Mucosa of descending colon (tissue), 3 donors: ENCODE results near the gene TICRR. TPM values are rescaled to one million over a fixed set of nuclear protein-coding genes. Genes with fewer than 3 reads are reported as not detected.

ENCODE experiments used
- ATAC-seq: fragments of 200-7000 bp; cut with Tn5 transposase; one replicate; pipeline ENCODE4 v1.9.1; 2020; ENCODE audit warnings: mild to moderate bottlenecking, moderate library complexity
- DNase-seq, 3 donors: peaks; one replicate each; pipeline ENCODE4 v3.0.0-alpha.2; 2020
- H3K36me3 ChIP-seq: fragments of 200-600 bp; one replicate; pipeline ENCODE4 v1.8.0; 2021; ENCODE audit warnings: low read depth, mild to moderate bottlenecking
- H3K4me1 ChIP-seq: fragments of 200-600 bp; one replicate; pipeline ENCODE4 v1.8.0; 2021; ENCODE audit warnings: low read depth, mild to moderate bottlenecking
- H3K4me3 ChIP-seq: fragments of 200-600 bp; one replicate; pipeline ENCODE4 v1.8.0; 2021; ENCODE audit warnings: mild to moderate bottlenecking
- H3K9me3 ChIP-seq: fragments of 200-600 bp; one replicate; pipeline ENCODE4 v1.8.0; 2021; ENCODE audit warnings: mild to moderate bottlenecking
- intact Hi-C, 2 donors: fragments of 100-400 bp; cut with DNase I in 1 of 2; cut with micrococcal nuclease in 1 of 2; formaldehyde crosslinking; loops; one replicate each; pipeline versions ENCODE4 v1.11.0 to v1.11.1; 2022; cut with DNase I, micrococcal nuclease
- total RNA-seq, 3 donors: library from RNA; stranded (reverse); fragmentation: NEBNext Ultra II Directional in 2 of 3; extraction: Animal tissue kit (Norgen Biotek cat#: 25700) in 2 of 3; gene quantifications; one replicate each; pipeline versions ENCODE4 v1.2.1 to v1.2.4, GENCODE V29; 2021 to 2023
- TF ChIP-seq, protein P1 (sequence below): fragments of 200-600 bp; IDR thresholded peaks from one replicate; pipeline ENCODE4 v1.8.0; 2022; ENCODE audit warnings: antibody characterized with exemption, mild to moderate bottlenecking
- donor health status: DM: no; HTN: no; CAD: no; lungs with moderate emphysema.
- donor health status: DM: no; HTN: no; CAD: no.
- donor health status: DM: no; HTN: yes; CAD: no.

The TICRR gene
- total RNA-seq, 3 donors from 2014 or later = 1.0 to 4.4 (median 1.6) TPM

DNA sequence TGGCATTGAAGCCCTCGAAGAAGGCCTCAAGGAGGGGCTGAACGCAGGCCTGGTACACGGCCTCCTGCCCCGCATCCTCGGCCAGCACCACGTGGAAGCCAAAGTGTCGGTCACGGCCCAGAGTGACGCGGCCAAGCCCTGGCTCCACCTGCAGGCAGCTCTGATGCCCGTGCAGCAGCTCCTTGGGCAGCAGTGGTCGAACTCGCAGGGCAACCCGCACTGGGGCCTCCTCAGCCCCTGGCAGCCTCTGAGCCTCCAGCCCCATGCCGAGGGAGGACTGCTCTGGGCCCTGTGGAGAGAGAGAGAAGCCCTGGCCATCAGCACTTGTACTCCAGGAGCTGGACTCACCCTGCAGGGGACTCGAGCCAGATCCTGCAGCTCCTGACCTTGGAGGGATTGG lies 77.4 kb downstream of the TICRR start:
- no peak for DNase-seq
- no peak for ATAC-seq
- intact Hi-C loops = no loop called here

DNA sequence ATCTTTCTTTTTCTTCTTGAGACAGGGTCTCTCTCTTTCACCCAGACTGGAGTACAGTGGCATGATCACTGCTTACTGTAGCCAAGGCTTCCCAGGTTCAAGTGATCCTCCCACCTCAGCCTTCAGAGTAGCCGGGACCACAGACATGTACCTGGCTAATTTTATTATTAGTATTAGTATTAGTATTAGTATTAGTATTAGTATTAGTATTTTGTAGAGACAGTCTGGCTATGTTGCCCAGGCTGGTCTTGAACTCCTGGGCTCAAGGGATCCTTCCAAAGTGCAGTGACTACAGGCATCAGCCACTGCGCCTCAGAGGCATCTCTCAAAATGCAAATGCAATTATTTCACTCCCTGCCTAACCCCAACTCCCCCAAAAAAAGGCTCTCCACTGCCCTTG lies 78.3 kb downstream of the TICRR start:
- DNase-seq = no peak
- no peaks in the 10 kb centered on the region for H3K36me3 ChIP-seq
- no peak for ATAC-seq
- H3K4me3 ChIP-seq = no peak overlapping the region
- TF ChIP-seq, protein P1, sequence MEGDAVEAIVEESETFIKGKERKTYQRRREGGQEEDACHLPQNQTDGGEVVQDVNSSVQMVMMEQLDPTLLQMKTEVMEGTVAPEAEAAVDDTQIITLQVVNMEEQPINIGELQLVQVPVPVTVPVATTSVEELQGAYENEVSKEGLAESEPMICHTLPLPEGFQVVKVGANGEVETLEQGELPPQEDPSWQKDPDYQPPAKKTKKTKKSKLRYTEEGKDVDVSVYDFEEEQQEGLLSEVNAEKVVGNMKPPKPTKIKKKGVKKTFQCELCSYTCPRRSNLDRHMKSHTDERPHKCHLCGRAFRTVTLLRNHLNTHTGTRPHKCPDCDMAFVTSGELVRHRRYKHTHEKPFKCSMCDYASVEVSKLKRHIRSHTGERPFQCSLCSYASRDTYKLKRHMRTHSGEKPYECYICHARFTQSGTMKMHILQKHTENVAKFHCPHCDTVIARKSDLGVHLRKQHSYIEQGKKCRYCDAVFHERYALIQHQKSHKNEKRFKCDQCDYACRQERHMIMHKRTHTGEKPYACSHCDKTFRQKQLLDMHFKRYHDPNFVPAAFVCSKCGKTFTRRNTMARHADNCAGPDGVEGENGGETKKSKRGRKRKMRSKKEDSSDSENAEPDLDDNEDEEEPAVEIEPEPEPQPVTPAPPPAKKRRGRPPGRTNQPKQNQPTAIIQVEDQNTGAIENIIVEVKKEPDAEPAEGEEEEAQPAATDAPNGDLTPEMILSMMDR = no peak
- no peaks in the 10 kb centered on the region for H3K4me1 ChIP-seq
- no peaks in the 10 kb centered on the region for H3K9me3 ChIP-seq
- intact Hi-C loops = no loop called here

More for the DNA sequence above, 77.4 kb downstream of the TICRR start:
- H3K4me1 ChIP-seq = no peaks in the 10 kb centered on the region
- H3K9me3 ChIP-seq = no peaks in the 10 kb centered on the region
- H3K4me3 ChIP-seq = no peak overlapping the region
- H3K36me3 ChIP-seq = no peaks in the 10 kb centered on the region
- TF ChIP-seq, protein P1 = no peak

GRCh38 chr15:89654301-89654761 lies 79.1 kb downstream of the TICRR start:
- intact Hi-C loops = no loop called here
- Histone ChIP-seq H3K36me3 (no peaks in the 10 kb centered on the region), H3K9me3 (no peaks in the 10 kb centered on the region), H3K4me1 (no peaks in the 10 kb centered on the region), H3K4me3 (no peak overlapping the region)
- DNase-seq (peak in 1 of 3 donors; percentile 12), ATAC-seq (no peak)
- TF ChIP-seq, protein P1 = no peak

DNA sequence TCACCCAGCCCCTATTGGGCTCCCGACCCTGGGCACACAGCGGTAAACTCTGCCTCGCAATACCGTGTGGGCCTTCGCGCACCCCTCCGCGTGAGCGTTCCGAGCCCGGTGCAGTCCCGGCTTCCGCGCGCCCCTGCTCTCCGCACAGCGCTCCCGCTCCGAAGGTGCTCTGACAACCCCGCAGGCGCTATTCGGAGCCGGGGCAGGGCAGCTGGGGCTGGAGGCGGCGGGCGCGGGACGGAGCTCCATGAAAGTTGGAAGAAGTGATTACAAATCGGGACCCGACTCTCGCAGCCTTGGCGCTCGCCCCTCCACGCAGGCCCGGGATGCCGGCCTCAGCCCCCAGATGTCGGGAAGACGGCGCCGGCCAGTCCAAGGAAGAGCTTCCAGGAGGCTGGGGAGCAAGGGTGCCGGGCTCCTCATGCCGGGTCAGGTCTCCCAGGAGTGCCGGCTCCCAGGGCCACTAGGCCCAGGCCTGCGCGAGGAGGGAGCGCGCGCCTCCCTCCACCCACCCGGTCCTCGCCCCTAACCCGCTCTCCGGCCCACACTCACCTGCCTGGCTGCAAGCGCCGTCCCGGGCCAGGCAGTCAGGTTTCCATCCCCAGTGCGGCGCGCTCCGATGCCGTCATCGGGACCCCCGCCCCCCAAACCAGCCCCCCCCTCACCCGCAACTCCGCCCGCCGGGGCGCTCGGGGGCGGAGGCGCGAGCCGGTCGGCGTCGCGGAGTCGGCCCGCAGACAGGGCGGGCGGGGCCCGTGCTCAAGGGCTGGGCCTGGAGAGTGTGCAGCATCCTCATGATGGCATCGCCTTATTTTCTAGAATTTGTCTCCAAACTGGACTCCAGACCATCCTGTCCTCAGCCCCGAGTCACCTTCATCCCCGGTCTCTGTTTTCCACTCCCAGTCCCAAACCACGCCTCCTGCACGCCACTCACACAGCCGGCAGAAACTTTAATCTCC lies 79.9 kb downstream of the TICRR start, which contains the start of gene KIF7:
KIF7 (minus strand) TSS at position 621 of the 959 bp plus-strand sequence. CDS start 2,537 bp downstream, outside the sequence.
- peak; percentile 78 for ATAC-seq
- no peaks in the 10 kb centered on the region for H3K36me3 ChIP-seq
- H3K4me1 ChIP-seq = no peaks in the 10 kb centered on the region
- no peaks in the 10 kb centered on the region for H3K9me3 ChIP-seq
- TF ChIP-seq, protein P1 = no peak
- DNase-seq = peak in 2 of 3 donors; percentile 20 to 60
- intact Hi-C loops = no loop called here
- H3K4me3 ChIP-seq = peak within 1 kb of the TSS; percentile 1

- DNase-seq (no peak), ATAC-seq (no peak)
- TF ChIP-seq, protein P1 = no peak
- intact Hi-C loops = no loop called here
- H3K4me3 ChIP-seq = no peak overlapping the region
- H3K36me3 ChIP-seq = no peaks in the 10 kb centered on the region
- no peaks in the 10 kb centered on the region for H3K4me1 ChIP-seq
- H3K9me3 ChIP-seq = no peaks in the 10 kb centered on the region
These were observed 81.0 kb downstream of the TICRR start for GRCh38 chr15:89656116-89656815.
